Fibroblast of villous mesenchyme (primary cell): ENCODE data around the gene SCMH1. TPM values are rescaled to one million over a fixed set of nuclear protein-coding genes. Genes with fewer than 3 reads are reported as not detected.

Experiments
- DNase-seq: peaks from one replicate; pipeline ENCODE4 v3.0.0-alpha.2; 2010; ENCODE audit warnings: low read depth
- H3K4me3 ChIP-seq: 2 replicates; pipeline ENCODE4 v1.5.1; 2011; ENCODE audit warnings: low read depth, mild to moderate bottlenecking, low read length
- total RNA-seq: library from RNA; depleted of rRNA; stranded (reverse); fragments of >200 nt; gene quantifications from 2 replicates; pipeline ENCODE4 v1.2.3, GENCODE V29; 2012
- TF ChIP-seq, protein P1 (sequence below): IDR thresholded peaks from 2 replicates; pipeline ENCODE4 v1.5.1; 2012; ENCODE audit warnings: low read depth, mild to moderate bottlenecking, low read length; ENCODE audit not compliant: insufficient read depth

The SCMH1 gene
- total RNA-seq, 1 donor = 19.4 TPM

DNA sequence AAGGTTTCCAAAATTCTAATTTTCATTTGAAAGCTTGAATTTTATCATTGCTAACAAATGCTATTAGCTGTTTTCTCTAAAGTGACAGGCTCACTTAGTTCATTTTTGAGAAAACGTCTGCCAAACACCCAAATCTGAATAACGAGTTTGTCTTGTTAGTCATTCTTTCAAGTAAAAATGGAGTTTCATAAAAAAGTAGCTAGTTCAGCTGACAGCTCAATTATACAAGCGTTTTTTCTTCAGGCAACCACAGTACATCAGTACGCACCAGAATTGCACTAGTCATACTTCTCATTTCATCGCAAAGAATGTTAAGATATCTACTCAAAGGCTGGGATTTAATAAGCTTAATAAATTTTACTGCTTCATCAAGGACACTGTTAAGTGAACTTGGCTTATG is 148.3 kb downstream of the SCMH1 start:
- peak; percentile 17 for DNase-seq
- no peak overlapping the region for H3K4me3 ChIP-seq
- TF ChIP-seq, protein P1, sequence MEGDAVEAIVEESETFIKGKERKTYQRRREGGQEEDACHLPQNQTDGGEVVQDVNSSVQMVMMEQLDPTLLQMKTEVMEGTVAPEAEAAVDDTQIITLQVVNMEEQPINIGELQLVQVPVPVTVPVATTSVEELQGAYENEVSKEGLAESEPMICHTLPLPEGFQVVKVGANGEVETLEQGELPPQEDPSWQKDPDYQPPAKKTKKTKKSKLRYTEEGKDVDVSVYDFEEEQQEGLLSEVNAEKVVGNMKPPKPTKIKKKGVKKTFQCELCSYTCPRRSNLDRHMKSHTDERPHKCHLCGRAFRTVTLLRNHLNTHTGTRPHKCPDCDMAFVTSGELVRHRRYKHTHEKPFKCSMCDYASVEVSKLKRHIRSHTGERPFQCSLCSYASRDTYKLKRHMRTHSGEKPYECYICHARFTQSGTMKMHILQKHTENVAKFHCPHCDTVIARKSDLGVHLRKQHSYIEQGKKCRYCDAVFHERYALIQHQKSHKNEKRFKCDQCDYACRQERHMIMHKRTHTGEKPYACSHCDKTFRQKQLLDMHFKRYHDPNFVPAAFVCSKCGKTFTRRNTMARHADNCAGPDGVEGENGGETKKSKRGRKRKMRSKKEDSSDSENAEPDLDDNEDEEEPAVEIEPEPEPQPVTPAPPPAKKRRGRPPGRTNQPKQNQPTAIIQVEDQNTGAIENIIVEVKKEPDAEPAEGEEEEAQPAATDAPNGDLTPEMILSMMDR = no peak

DNA sequence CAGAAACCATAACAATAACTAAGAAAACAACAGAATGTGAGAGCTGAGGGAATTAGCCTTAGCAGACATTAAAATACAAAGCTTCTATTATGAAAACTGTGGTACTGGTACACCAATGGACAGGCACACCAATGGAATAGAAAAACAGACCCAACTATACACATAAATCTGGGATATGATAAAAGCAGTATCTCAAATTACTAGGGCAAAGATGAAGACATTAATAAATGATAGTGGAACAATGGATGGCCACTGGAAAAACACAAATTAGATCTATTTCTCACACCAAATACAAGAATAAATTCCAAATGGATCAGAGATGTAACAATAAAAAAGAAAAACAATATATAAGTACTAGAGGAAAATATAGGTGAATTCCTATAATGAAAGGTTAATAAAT is 155.2 kb downstream of the SCMH1 start:
- no peak for DNase-seq
- TF ChIP-seq, protein P1 = no peak
- no peak overlapping the region for H3K4me3 ChIP-seq

DNA sequence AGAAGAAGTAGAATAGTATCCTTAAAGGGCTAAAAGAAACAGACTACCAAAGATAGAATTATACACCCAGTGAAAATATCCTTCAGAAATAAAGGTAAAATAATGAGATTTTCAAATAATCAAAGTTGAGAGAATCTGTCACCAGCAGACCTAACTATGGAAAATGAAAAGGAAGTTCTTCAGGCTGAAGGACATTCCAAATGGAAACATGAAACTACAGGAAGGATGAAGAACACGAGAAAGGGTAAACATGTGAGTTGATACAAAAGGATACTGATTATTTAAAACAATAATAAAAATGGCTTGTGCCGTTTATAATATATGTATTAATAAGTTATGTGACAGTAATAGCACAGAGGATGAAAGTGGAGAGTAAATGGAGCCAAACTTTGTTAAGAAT is 163.5 kb downstream of the SCMH1 start:
- H3K4me3 ChIP-seq = no peak overlapping the region
- no peak for DNase-seq
- TF ChIP-seq, protein P1 = no peak

DNA sequence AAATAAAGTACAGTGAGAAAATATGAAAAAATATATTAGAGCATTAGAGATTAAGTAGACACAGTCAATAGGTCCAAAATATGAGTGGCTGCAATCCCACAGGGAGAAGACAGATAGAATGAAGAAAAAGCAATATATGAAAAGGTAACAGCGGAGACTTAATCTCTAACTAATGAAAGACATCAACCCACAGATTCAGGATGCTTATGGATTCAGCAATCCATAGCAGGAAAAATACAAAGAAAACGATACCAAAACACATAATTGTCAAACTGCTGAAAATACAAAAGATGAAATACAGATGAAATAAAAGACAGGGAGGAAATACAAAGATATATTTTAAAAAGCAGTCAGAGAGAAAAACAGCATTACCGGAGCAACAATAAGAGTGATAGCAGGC is 163.9 kb downstream of the SCMH1 start:
- TF ChIP-seq, protein P1 = no peak
- no peak overlapping the region for H3K4me3 ChIP-seq
- no peak for DNase-seq

DNA sequence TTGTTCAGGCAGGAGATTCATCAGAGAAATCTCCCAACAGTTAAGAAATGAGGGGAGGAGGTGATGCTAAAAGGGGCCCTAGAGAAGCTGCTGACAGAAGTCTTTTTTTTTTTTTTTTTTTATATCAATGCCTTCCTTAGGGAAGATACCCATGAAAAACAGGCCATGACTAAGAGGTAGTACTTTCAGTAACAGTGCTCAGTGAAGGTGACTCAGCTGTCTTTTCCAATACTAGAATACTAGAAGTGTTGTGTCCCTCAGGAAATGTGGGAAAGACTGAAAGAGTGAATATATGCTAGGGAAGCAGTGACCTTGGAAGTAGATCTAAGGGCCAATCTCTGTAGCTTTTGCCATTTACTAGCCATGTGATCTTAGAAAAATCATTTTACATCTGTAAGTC is 168.1 kb downstream of the SCMH1 start:
- TF ChIP-seq, protein P1 = no peak
- peak; percentile 13 for DNase-seq
- H3K4me3 ChIP-seq = no peak overlapping the region

DNA sequence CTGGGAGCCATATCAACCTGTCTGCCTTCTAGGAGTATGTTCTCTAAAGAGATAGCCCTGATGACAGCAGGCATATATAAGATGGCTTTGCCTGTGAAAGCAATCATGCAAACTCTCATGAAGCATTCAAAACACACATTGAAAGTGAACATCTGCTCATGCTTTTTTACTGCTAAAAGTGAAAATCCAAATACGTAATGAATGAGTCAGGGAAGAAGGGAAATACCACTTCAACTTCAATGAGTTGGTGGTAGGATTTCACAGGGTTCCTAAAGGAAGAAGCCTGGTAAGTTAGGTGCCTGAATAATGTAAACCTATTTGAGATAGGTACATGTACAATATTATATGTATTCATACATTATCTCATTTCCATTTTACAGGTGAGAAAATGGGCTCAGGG is 170.1 kb downstream of the SCMH1 start:
- DNase-seq = peak; percentile 33
- TF ChIP-seq, protein P1 = no peak
- no peak overlapping the region for H3K4me3 ChIP-seq

DNA sequence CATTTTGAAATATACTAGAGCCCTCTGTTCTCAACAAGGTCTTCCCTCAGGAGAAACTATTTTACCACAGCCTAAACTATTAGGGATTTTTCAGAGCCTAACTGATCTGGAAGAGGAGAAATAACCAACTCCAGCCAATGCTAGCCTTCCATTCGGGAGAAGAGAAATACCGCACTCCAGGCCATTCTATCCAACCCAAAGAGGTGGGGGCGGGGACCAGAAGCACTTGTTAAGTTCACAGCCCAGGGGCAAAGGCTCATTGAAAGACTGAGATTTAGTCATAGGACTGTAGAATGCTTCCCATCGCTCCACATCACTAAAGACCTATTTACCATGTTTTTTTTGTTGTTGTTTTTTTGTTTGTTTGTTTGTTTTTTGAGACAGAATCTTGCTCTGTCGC is 185.2 kb downstream of the SCMH1 start:
- TF ChIP-seq, protein P1 = no peak
- H3K4me3 ChIP-seq = no peak overlapping the region
- DNase-seq = no peak
